ENCODE data around the gene SOX10. TPM values are rescaled to one million over a fixed set of nuclear protein-coding genes. Genes with fewer than 3 reads are reported as not detected.

SOX10 gene
- total and polyA plus RNA-seq, 2 of the 13 experiments (the other 11 are each of a cell fraction or from before 2014, with no cell fraction given): not detected

DNA sequence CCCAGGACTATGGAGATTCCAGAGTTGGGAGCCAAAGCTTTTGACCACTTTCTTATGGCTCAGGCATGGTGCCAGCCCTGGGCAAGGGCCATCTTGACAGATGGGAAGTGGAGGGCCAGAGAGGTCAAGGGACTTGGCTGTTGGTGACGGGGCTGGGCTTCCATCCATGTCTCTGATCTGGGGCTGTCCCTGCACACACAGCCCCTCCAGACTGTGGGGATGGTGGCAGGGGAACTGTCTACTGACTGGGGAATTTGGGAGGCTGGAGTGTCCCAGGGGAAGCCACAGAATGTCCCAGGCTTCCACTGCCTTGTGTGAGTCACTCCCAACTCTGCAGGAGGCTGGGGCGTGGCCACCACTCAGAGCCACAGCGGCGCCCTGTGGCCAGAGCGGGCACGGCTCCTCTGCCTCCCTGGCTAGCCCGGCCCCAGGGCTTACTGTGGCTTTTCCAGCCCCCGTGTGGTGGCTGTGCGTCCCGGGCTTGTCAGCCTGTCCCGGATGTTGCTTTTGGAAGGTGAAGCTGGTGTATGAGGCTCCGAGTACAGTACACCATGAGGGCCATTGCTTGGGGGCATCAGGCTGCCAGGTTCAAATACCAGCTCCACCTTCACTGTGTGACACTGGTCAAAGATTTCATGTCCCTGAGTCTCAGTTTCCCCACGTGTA is 50.5 kb downstream of the SOX10 start (continued):
- TF ChIP-seq, protein P1, sequence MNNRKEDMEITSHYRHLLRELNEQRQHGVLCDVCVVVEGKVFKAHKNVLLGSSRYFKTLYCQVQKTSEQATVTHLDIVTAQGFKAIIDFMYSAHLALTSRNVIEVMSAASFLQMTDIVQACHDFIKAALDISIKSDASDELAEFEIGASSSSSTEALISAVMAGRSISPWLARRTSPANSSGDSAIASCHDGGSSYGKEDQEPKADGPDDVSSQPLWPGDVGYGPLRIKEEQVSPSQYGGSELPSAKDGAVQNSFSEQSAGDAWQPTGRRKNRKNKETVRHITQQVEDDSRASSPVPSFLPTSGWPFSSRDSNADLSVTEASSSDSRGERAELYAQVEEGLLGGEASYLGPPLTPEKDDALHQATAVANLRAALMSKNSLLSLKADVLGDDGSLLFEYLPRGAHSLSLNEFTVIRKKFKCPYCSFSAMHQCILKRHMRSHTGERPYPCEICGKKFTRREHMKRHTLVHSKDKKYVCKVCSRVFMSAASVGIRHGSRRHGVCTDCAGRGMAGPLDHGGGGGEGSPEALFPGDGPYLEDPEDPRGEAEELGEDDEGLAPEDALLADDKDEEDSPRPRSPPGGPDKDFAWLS (CRISPR knock-in tag; IDR thresholded peaks at IDR 0.05; ENCODE audit: borderline replicate concordance): no peak
- TF ChIP-seq BORCS8-MEF2B (CRISPR knock-in tag; IDR thresholded peaks at IDR 0.05) (0 out of 2 replicates have a peak, but pooled peaks have one; percentile 24), CENPT (CRISPR knock-in tag; IDR thresholded peaks at IDR 0.05; ENCODE audit: low read depth) (no peak), AGO2 (optimal IDR thresholded peaks at IDR 0.05; ENCODE audit: low read depth, low read length) (no peak), JUNB (CRISPR knock-in tag; IDR thresholded peaks at IDR 0.05; ENCODE audit: borderline replicate concordance) (no peak), SALL2 (CRISPR knock-in tag; IDR thresholded peaks at IDR 0.05) (peak; percentile 79; the same call in 1 of the 2 replicates), PCBP2 (optimal IDR thresholded peaks at IDR 0.05; ENCODE audit: low read depth, low read length, poor library complexity, severe bottlenecking) (no peak), CBX5 (CRISPR knock-in tag; IDR thresholded peaks at IDR 0.05; ENCODE audit: borderline replicate concordance) (peak; percentile 51; the same call in 1 of the 2 replicates), KDM1A (CRISPR knock-in tag; IDR thresholded peaks at IDR 0.05) (no peak), ZNF652 (CRISPR knock-in tag; IDR thresholded peaks at IDR 0.05; ENCODE audit: borderline replicate concordance, low read depth) (peak; percentile 27; the same call in 1 of the 2 replicates), KLF16 (CRISPR knock-in tag; IDR thresholded peaks at IDR 0.05) (no peak), ZNF773 (CRISPR knock-in tag; IDR thresholded peaks at IDR 0.05; ENCODE audit: borderline replicate concordance) (no peak), SAP130 (CRISPR knock-in tag; IDR thresholded peaks at IDR 0.05; ENCODE audit: low read depth) (peak; percentile 80)
- TF ChIP-seq, protein P2, sequence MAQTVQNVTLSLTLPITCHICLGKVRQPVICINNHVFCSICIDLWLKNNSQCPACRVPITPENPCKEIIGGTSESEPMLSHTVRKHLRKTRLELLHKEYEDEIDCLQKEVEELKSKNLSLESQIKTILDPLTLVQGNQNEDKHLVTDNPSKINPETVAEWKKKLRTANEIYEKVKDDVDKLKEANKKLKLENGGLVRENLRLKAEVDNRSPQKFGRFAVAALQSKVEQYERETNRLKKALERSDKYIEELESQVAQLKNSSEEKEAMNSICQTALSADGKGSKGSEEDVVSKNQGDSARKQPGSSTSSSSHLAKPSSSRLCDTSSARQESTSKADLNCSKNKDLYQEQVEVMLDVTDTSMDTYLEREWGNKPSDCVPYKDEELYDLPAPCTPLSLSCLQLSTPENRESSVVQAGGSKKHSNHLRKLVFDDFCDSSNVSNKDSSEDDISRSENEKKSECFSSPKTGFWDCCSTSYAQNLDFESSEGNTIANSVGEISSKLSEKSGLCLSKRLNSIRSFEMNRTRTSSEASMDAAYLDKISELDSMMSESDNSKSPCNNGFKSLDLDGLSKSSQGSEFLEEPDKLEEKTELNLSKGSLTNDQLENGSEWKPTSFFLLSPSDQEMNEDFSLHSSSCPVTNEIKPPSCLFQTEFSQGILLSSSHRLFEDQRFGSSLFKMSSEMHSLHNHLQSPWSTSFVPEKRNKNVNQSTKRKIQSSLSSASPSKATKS (CRISPR knock-in tag; IDR thresholded peaks at IDR 0.05): no peak
- TF ChIP-seq, protein P3, sequence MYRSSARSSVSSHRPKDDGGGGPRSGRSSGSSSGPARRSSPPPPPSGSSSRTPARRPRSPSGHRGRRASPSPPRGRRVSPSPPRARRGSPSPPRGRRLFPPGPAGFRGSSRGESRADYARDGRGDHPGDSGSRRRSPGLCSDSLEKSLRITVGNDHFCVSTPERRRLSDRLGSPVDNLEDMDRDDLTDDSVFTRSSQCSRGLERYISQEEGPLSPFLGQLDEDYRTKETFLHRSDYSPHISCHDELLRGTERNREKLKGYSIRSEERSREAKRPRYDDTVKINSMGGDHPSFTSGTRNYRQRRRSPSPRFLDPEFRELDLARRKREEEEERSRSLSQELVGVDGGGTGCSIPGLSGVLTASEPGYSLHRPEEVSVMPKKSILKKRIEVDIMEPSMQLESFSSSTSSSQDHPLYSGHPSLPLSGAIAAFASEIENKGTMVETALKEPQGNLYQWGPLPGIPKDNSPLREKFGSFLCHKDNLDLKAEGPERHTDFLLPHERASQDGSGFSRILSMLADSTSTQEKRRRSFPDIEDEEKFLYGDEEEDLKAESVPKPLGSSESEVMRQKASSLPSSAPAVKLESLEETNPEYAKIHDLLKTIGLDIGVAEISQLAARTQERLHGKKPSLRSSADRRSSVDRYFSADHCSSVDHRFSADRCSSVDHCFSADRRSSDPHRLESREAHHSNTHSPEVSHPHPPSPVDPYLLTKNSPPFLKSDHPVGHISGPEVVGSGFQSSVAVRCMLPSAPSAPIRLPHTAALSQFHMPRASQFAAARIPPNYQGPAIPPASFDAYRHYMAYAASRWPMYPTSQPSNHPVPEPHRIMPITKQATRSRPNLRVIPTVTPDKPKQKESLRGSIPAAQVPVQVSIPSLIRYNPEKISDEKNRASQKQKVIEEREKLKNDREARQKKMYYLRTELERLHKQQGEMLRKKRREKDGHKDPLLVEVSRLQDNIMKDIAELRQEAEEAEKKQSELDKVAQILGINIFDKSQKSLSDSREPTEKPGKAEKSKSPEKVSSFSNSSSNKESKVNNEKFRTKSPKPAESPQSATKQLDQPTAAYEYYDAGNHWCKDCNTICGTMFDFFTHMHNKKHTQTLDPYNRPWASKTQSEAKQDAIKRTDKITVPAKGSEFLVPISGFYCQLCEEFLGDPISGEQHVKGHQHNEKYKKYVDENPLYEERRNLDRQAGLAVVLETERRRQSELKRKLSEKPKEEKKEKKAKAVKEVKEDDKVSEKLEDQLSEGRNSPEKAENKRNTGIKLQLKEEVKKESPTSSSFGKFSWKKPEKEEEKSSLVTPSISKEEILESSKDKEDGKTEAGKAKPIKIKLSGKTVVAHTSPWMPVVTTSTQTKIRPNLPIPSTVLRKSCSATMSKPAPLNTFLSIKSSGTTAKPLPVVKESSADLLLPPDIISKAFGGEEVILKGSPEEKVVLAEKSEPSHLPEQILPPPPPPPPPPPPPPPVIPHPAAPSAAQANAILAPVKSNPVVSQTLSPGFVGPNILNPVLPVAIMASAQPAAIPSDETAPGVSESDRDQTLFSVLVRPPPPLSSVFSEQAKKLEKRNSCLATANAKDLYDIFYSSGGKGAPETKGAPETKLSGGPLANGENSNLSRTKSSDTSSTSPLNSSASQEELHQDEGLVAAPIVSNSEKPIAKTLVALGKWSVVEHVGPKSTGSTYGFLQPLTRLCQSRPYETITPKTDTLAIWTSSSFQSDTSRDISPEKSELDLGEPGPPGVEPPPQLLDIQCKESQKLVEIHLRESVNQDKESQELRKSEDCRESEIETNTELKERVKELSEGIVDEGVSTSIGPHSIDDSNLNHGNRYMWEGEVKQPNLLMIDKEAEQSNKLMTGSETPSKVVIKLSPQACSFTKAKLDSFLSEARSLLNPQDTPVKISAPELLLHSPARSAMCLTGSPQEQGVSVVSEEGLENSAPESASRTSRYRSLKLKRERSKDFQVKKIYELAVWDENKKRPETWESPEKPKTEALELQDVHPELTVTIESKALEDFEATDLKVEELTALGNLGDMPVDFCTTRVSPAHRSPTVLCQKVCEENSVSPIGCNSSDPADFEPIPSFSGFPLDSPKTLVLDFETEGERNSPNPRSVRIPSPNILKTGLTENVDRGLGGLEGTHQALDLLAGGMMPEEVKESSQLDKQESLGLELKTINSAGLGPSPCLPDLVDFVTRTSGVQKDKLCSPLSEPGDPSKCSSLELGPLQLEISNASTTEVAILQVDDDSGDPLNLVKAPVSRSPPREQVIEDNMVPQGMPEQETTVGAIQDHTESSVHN (CRISPR knock-in tag; IDR thresholded peaks at IDR 0.05): 0 out of 2 replicates have a peak, but pooled peaks have one; percentile 32
- TF ChIP-seq, protein P4, sequence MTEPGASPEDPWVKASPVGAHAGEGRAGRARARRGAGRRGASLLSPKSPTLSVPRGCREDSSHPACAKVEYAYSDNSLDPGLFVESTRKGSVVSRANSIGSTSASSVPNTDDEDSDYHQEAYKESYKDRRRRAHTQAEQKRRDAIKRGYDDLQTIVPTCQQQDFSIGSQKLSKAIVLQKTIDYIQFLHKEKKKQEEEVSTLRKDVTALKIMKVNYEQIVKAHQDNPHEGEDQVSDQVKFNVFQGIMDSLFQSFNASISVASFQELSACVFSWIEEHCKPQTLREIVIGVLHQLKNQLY (CRISPR knock-in tag; IDR thresholded peaks at IDR 0.05): no peak

All from HepG2 (cell line).